H9 (cell line): ENCODE results near the gene PHEX. TPM values are rescaled to one million over a fixed set of nuclear protein-coding genes. Genes with fewer than 3 reads are reported as not detected.

Experiments used
- DNase-seq: peaks from one replicate; pipeline ENCODE4 v3.0.0-alpha.2; 2017
- H2AFZ ChIP-seq: one replicate; pipeline ENCODE4 v1.6.1; 2013; ENCODE audit warnings: mild to moderate bottlenecking, low read length, control low read depth, moderate library complexity
- H2AK5ac ChIP-seq: 2 replicates; pipeline ENCODE4 v1.6.1; 2013; ENCODE audit warnings: low read length, control low read depth, mixed read lengths; ENCODE audit not compliant: insufficient read length
- H2BK120ac ChIP-seq: one replicate; pipeline ENCODE4 v1.6.1; 2013; ENCODE audit warnings: low read depth, mild to moderate bottlenecking, low read length, control low read depth, inconsistent platforms; ENCODE audit not compliant: poor library complexity, severe bottlenecking
- H2BK12ac ChIP-seq: 2 replicates; pipeline ENCODE4 v1.6.1; 2013; ENCODE audit warnings: low read length, control low read depth, mixed read lengths, low read depth; ENCODE audit not compliant: insufficient read length
- H2BK15ac ChIP-seq: 2 replicates; pipeline ENCODE4 v1.6.1; 2013; ENCODE audit warnings: low read depth, low read length, control low read depth
- H2BK20ac ChIP-seq: one replicate; pipeline ENCODE4 v1.6.1; 2013; ENCODE audit warnings: low read depth, mild to moderate bottlenecking, low read length, control low read depth, inconsistent platforms; ENCODE audit not compliant: poor library complexity, severe bottlenecking
- H2BK5ac ChIP-seq: 2 replicates; pipeline ENCODE4 v1.6.1; 2013; ENCODE audit warnings: low read length, control low read depth, mixed read lengths; ENCODE audit not compliant: insufficient read length
- H3K14ac ChIP-seq: 2 replicates; pipeline ENCODE4 v1.6.1; 2013; ENCODE audit warnings: low read length, control low read depth; ENCODE audit not compliant: insufficient read depth
- H3K18ac ChIP-seq: 2 replicates; pipeline ENCODE4 v1.6.1; 2013; ENCODE audit warnings: low read depth, mild to moderate bottlenecking, mixed read lengths, low read length, control low read depth; ENCODE audit not compliant: insufficient read length
- H3K23ac ChIP-seq: 2 replicates; pipeline ENCODE4 v1.6.1; 2013; ENCODE audit warnings: low read length, control low read depth, mixed read lengths, low read depth; ENCODE audit not compliant: insufficient read length
- H3K23me2 ChIP-seq: 2 replicates; pipeline ENCODE4 v1.6.1; 2013; ENCODE audit warnings: low read depth, mild to moderate bottlenecking, mixed read lengths, low read length, control low read depth; ENCODE audit not compliant: insufficient read length, poor library complexity, severe bottlenecking
- H3K27ac ChIP-seq: 2 replicates; pipeline ENCODE4 v1.5.1; 2013; ENCODE audit warnings: low read length, control low read depth, mixed read lengths, low read depth; ENCODE audit not compliant: insufficient read length
- H3K27me3 ChIP-seq: 2 replicates; pipeline ENCODE4 v1.6.1; 2013; ENCODE audit warnings: low read length, control low read depth, inconsistent platforms; ENCODE audit not compliant: insufficient read depth
- H3K4ac ChIP-seq: 2 replicates; pipeline ENCODE4 v1.6.1; 2013; ENCODE audit warnings: low read depth, mild to moderate bottlenecking, control low read depth, inconsistent platforms, low read length, moderate library complexity
- H3K4me1 ChIP-seq: 2 replicates; pipeline ENCODE4 v1.6.1; 2013; ENCODE audit warnings: low read length, control low read depth, inconsistent platforms; ENCODE audit not compliant: insufficient read depth
- H3K4me2 ChIP-seq: 2 replicates; pipeline ENCODE4 v1.6.1; 2013; ENCODE audit warnings: low read length, control low read depth, mixed read lengths; ENCODE audit not compliant: insufficient read length, insufficient read depth
- H3K56ac ChIP-seq: 2 replicates; pipeline ENCODE4 v1.6.1; 2013; ENCODE audit warnings: low read depth, mild to moderate bottlenecking, mixed read lengths, low read length, control low read depth; ENCODE audit not compliant: insufficient read length
- H3K79me1 ChIP-seq: 2 replicates; pipeline ENCODE4 v1.6.1; 2013; ENCODE audit warnings: low read depth, mild to moderate bottlenecking, moderate library complexity, low read length, control low read depth, inconsistent platforms; ENCODE audit not compliant: insufficient read depth, poor library complexity, severe bottlenecking
- H3K79me2 ChIP-seq: 2 replicates; pipeline ENCODE4 v1.6.1; 2013; ENCODE audit warnings: low read length, control low read depth, inconsistent platforms; ENCODE audit not compliant: insufficient read depth
- H3K9ac ChIP-seq: 2 replicates; pipeline ENCODE4 v1.6.1; 2013; ENCODE audit warnings: low read length, control low read depth, mixed read lengths; ENCODE audit not compliant: insufficient read length; ENCODE audit errors: extremely low read depth
- H3K9me3 ChIP-seq: one replicate; pipeline ENCODE4 v1.6.1; 2013; ENCODE audit warnings: low read depth, low read length, inconsistent platforms; ENCODE audit not compliant: control insufficient read depth
- H3T11ph ChIP-seq: one replicate; pipeline ENCODE4 v1.6.1; 2013; ENCODE audit warnings: mild to moderate bottlenecking, low read length, control low read depth, inconsistent platforms
- H4K20me1 ChIP-seq: one replicate; pipeline ENCODE4 v1.6.1; 2013; ENCODE audit not compliant: control insufficient read depth, insufficient read length, insufficient read depth
- H4K5ac ChIP-seq: 2 replicates; pipeline ENCODE4 v1.6.1; 2013; ENCODE audit warnings: low read depth, mild to moderate bottlenecking, mixed read lengths, low read length, control low read depth; ENCODE audit not compliant: insufficient read length
- H4K8ac ChIP-seq: replicated peaks from 2 replicates; pipeline ENCODE4 v1.6.1; 2013; ENCODE audit warnings: low read length, control low read depth, mixed read lengths, low read depth; ENCODE audit not compliant: insufficient read length
- H4K91ac ChIP-seq: 2 replicates; pipeline ENCODE4 v1.6.1; 2013; ENCODE audit warnings: low read depth, mild to moderate bottlenecking, moderate library complexity, mixed read lengths, low read length, control low read depth; ENCODE audit not compliant: insufficient read length
- H3K27ac Mint-ChIP-seq, 3 experiments: 2 replicates in 2 of 3; 3 replicates in 1 of 3; pipeline ENCODE4 v1.8.0; 2020 to 2021; ENCODE audit warnings: mixed read lengths in 3 of 3, mild to moderate bottlenecking in 1 of 3, moderate library complexity in 1 of 3
- H3K27me3 Mint-ChIP-seq: 2 replicates; pipeline ENCODE4 v1.8.0; 2021; ENCODE audit warnings: low read depth, mild to moderate bottlenecking, moderate library complexity, mixed read lengths
- H3K36me3 Mint-ChIP-seq, 3 experiments: 2 replicates in 2 of 3; 3 replicates in 1 of 3; pipeline ENCODE4 v1.8.0; 2020 to 2021; ENCODE audit warnings: low read depth in 3 of 3, mixed read lengths in 3 of 3; ENCODE audit not compliant: insufficient read depth in 1 of 3
- H3K4me1 Mint-ChIP-seq, 2 experiments: 2 replicates each; pipeline ENCODE4 v1.8.0; 2020; ENCODE audit warnings: mixed read lengths in 2 of 2
- H3K4me3 Mint-ChIP-seq, 2 experiments: 2 replicates in 1 of 2; 3 replicates in 1 of 2; pipeline ENCODE4 v1.8.0; 2020 to 2021; ENCODE audit warnings: mild to moderate bottlenecking in 2 of 2, mixed read lengths in 2 of 2, moderate library complexity in 1 of 2
- H3K9me3 Mint-ChIP-seq, 2 experiments: 2 replicates in 1 of 2; 3 replicates in 1 of 2; pipeline ENCODE4 v1.8.0; 2020; ENCODE audit warnings: mild to moderate bottlenecking in 2 of 2, mixed read lengths in 2 of 2, moderate library complexity in 1 of 2
- WGBS: extraction: QIAGEN DNeasy Blood & Tissue Kit; methylation state at CpG from one replicate; pipeline ENCODE4 v1.1.7; 2013; ENCODE audit warnings: missing lambda C conversion rate, low lambda C conversion rate, mixed read lengths; ENCODE audit not compliant: insufficient read length; ENCODE audit errors: extremely low coverage; 5-methylcytosine and 5-hydroxymethylcytosine counted together
- total RNA-seq: library from RNA; stranded (reverse); gene quantifications from 2 replicates; pipeline ENCODE4 v1.2.1, GENCODE V29; 2021
- TF ChIP-seq, protein P1 (sequence below): fragments of 200-600 bp; sonication (generic); conservative IDR thresholded peaks from 3 replicates; pipeline ENCODE4 v1.8.0; 2021; ENCODE audit warnings: antibody characterized with exemption, mild to moderate bottlenecking

The PHEX gene
- total RNA-seq, 1 experiment from 2014 or later: 0.11 TPM

- WGBS: no CpG with 5 or more reads among the region's 3 CpGs
- Histone ChIP-seq H3K14ac (no peak overlapping the region), H3K23me2 (no peaks in the 10 kb centered on the region), H3K79me1 (no peaks in the 10 kb centered on the region), H3K4me2 (no peak overlapping the region), H3K27ac (no peak overlapping the region), H2BK120ac (no peak overlapping the region), H3K27me3 (no peaks in the 10 kb centered on the region), H2BK20ac (no peak overlapping the region), H2BK15ac (no peak overlapping the region), H3K23ac (no peak overlapping the region), H2BK12ac (no peak overlapping the region), H3K18ac (no peak overlapping the region), H3K4me1 (no peaks in the 10 kb centered on the region), H4K8ac (no peak overlapping the region), H4K20me1 (no peaks in the 10 kb centered on the region), H3T11ph (no peak overlapping the region), H3K79me2 (no peaks in the 10 kb centered on the region), H2BK5ac (no peak overlapping the region), H2AFZ (no peak overlapping the region), H4K5ac (no peak overlapping the region), H3K4ac (no peak overlapping the region), H3K56ac (no peak overlapping the region), H4K91ac (no peak overlapping the region), H3K9ac (no peak overlapping the region), H2AK5ac (no peak overlapping the region), H3K9me3 (no peaks in the 10 kb centered on the region)
- peaks cover 0 to 2% of the 10 kb centered on the region in 2 experiments; a peak in 3 of 4 replicates for H3K4me1 Mint-ChIP-seq
- H3K27ac Mint-ChIP-seq: no peak overlapping the region; a peak in 1 of 7 replicates
- H3K27me3 Mint-ChIP-seq: no peaks in the 10 kb centered on the region
- TF ChIP-seq, protein P1, sequence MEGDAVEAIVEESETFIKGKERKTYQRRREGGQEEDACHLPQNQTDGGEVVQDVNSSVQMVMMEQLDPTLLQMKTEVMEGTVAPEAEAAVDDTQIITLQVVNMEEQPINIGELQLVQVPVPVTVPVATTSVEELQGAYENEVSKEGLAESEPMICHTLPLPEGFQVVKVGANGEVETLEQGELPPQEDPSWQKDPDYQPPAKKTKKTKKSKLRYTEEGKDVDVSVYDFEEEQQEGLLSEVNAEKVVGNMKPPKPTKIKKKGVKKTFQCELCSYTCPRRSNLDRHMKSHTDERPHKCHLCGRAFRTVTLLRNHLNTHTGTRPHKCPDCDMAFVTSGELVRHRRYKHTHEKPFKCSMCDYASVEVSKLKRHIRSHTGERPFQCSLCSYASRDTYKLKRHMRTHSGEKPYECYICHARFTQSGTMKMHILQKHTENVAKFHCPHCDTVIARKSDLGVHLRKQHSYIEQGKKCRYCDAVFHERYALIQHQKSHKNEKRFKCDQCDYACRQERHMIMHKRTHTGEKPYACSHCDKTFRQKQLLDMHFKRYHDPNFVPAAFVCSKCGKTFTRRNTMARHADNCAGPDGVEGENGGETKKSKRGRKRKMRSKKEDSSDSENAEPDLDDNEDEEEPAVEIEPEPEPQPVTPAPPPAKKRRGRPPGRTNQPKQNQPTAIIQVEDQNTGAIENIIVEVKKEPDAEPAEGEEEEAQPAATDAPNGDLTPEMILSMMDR: no peak
- H3K9me3 Mint-ChIP-seq: peaks cover 0 to 36% of the 10 kb centered on the region in 2 experiments; a peak in 4 of 5 replicates
- H3K4me3 Mint-ChIP-seq: no peak overlapping the region
- H3K36me3 Mint-ChIP-seq: no peaks in the 10 kb centered on the region
- DNase-seq: no peak
These were observed 132.8 kb downstream of the PHEX start for GRCh38 chrX:22164770-22165388.
